ENCODE data around the gene GMDS.

DNA sequence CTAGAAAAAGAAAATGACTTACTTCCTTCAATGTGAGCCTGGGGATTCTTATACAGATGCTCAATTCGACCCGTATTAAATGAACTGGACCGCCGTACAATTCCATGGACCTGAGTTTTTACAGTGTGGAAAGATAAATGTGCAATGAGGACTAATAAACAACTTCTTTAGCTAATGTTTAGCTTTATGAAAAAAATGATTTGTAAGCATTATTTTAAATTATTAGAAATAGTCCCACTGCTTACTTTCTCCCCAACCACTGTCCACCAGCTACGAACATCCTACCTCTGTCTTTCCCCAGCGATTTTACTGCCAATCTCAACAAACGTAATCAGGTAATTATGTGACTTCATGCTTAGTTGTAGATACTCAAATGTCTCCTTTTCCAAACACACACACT is 128.0 kb downstream of the GMDS start:
- TF ChIP-seq, protein P1, sequence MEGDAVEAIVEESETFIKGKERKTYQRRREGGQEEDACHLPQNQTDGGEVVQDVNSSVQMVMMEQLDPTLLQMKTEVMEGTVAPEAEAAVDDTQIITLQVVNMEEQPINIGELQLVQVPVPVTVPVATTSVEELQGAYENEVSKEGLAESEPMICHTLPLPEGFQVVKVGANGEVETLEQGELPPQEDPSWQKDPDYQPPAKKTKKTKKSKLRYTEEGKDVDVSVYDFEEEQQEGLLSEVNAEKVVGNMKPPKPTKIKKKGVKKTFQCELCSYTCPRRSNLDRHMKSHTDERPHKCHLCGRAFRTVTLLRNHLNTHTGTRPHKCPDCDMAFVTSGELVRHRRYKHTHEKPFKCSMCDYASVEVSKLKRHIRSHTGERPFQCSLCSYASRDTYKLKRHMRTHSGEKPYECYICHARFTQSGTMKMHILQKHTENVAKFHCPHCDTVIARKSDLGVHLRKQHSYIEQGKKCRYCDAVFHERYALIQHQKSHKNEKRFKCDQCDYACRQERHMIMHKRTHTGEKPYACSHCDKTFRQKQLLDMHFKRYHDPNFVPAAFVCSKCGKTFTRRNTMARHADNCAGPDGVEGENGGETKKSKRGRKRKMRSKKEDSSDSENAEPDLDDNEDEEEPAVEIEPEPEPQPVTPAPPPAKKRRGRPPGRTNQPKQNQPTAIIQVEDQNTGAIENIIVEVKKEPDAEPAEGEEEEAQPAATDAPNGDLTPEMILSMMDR (conservative IDR thresholded peaks at IDR 0.05; ENCODE audit: low read length) = no peak
- TF ChIP-seq EZH2phosphoT487 (IDR thresholded peaks at IDR 0.05; ENCODE audit: borderline replicate concordance) = no peak

Measured in Loucy (cell line).